ENCODE data around the gene CPNE1.

The CPNE1 gene

DNA sequence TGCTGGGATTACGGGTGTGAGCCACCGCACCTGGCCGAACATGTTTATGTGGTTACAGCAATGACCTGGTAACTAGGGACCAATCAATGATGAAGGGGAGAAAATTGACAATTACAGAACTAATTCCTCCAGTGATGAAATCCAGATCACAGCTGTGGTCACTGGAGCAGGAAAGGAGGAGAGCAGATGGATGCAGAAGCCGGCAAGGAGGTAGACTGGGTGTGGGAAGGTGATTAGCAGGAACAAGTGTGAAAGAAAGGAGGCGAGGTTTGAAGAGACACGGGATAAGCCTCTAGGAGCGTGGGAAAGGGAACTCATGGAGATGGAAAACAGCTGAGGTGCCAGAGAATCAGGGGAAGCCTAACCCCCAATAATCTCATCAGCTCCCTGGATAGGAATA is 66.2 kb downstream of the CPNE1 start:
- no peak for DNase-seq

GRCh38 chr20:35597186-35597585 is 67.5 kb downstream of the CPNE1 start:
- no peak for DNase-seq

- no peak for DNase-seq
Measured at GRCh38 chr20:35595901-35596300, 68.8 kb downstream of the CPNE1 start.

GRCh38 chr20:35595456-35595855 is 69.2 kb downstream of the CPNE1 start:
- no peak for DNase-seq

DNA sequence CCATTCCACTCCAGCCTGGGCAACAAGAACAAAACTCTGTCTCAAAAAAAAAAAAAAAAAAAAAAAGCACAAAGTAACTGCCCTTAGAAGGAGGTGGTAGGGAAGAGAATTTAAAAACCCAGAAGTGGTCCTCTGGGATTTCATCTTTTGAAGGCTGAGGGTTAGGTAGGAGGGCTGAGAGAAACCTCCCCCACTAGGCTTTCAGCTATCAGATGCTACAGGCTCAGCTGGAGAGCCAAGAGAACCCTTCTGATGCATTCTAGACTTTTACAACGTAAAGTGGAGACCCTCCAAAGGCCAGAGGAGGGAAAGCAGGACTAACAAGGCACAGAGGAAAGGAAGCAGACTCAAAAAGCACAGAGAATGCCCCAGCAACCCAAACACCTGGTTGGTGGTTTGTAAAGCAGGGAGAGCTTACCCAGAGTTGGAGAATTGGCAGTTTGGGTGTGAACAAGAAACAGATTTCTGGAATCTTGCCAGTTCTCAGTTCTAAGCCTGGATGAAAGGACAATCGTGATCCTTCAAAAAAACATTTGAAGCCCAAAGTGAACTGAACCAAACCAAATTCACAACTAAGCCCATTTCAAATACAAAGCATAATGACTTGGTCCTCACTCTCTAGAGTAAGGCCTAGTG is 72.2 kb downstream of the CPNE1 start:
- no peak for DNase-seq

DNA sequence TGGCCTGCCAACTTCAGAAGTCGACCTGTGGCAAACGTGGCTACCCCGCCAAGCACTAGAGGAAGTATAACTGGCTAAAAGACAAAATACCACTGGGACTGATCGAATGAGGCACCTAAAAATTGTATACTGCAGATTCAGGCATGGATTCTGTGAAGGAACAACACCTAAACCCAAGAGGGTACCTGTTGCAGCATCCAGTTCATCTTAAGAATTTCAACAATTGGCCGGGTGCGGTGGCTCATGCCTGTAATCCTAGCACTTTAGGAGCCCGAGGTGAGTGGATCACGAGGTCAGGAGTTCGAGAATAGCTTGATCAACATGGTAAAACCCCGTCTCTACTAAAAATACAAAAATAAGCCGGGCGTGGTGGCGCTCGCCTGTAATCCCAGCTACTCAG is 76.3 kb downstream of the CPNE1 start:
- DNase-seq, result no peak

DNA sequence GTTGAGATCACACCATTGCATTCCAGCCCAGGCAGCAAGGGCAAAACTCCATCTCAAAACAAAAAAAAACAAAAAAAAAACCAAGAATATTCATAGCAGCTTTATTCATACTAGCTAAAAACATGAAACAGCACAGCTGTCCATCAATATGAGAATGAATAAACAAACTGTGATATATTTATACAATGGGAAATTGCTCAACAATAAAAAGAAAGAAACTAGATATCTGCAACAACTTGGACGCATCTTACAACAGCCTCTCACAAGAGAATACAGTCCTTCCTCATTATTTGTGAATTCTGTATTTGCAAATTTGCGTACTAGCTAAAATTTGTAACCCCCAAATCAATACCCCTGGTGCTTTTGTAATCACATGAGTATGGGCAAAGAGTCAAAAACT is 77.3 kb downstream of the CPNE1 start:
- no peak for DNase-seq

DNA sequence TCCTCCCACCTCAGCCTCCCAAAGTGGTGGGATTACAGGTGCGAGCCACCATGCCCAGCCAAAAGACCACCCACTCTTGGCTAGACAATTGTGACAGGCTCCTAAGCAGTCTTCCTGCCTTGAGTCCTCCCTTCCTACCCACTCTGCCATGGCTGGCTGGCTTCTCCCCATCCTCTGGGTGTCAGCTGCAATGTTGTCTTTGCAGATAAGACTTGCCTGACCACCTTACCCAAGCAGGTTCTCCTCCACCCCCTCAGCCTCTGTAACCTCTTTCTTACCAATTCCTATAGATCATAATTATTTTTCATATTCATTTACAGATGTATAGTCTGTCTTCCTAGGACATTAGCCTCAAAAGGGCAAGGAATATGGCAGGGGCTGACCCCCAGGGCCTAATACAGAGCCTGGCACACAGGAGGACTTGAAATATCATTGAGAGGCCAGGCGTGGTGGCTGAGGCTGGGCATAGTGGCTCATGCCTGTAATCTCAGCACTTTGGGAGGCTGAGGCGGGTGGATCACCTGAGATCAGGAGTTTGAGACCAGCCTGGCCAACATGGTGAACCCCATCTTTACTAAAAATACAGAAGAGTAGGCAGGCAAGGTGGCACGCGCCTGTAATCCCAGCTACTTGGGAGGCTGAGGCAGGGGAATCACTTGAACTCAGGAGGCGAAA is 77.8 kb downstream of the CPNE1 start:
- DNase-seq, result no peak

- no peak for DNase-seq
Measured at GRCh38 chr20:35583636-35584560, 80.8 kb downstream of the CPNE1 start.

DNA sequence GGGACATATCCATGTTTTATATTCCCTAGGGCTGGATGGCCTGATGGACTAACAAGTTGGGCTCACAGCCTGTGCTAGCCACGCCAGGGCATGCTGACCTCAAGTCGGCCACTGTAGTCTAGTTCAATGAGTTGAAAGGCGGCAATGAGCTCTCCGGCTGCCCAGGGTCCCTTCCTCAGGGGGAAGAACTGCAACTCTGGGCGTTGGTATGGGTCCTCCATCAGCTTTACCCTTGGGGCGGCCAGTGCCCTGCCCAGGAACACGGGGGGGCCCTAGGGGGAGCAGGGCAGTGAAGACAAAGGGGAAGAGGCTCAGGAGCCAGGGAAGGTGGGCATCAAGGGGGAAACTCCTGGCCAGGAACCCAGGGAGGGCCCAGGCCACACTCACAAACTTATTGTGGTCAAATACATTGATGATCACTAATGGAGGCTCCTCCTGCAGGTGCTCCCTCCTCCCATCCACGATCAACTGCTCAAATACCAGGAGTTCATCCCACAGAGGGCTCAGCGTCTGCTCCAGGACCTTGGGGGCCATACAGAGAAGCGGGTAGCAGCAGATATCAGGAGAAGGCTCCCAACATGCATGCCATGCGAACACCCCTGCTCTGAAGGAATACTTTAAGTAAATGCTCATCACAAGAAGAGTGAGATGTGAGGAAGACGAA is 81.8 kb downstream of the CPNE1 start:
- DNase-seq, result no peak

- DNase-seq, result no peak
Measured at GRCh38 chr20:35582131-35582530, 82.6 kb downstream of the CPNE1 start.

DNA sequence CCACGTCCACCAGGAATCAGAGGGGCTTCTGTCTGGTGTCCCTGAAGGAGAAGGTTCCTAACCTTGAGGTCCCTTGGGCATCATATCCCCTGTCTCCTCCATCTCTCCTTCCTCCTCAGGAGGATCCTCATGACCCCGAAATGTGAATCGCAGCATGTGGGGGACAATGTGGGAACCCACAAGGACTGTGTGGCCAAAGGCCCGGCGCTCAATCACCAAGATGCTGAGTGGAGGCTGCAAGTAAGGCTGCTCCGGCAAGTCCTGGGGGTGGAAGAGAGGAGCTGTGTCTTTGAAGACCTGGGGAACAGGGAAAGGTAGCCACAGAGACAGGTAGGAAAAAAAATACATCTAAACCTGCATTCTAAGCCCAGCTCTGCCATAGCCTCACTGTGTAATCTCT is 85.5 kb downstream of the CPNE1 start:
- no peak for DNase-seq

GRCh38 chr20:35578469-35578868 is 86.2 kb downstream of the CPNE1 start:
- DNase-seq, result no peak

GRCh38 chr20:35576816-35577215 is 87.9 kb downstream of the CPNE1 start:
- DNase-seq, result no peak
